ENCODE results near the gene TRIM7. TPM values are rescaled to one million over a fixed set of nuclear protein-coding genes. Genes with fewer than 3 reads are reported as not detected.
A peak's percentile ranks its signal among the peaks of the same experiment; 100 is the strongest.

Gene TRIM7
- total RNA-seq, 1 donor from 2014 or later = not detected

DNA sequence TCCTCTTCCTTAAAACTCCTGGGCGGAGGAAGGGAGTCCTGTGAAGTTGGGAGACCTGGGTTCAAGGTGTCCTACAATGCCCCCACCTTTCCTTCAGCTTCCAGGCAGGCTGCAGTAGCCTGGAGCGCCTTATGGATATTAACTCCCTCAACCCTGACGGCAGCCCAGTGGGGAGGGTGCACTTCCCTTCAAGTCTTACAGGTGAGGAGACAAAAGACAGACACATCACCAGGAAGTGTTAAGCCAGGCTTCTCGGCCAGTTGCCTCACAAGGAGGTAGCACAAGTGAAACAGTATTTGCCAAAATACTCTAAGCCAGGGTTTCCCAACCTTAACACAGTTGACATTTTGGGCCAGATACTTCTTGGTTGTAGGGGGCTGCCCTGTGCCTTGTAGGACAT lies 4.2 kb downstream of the TRIM7 start:
- Mint-ChIP-seq H3K36me3 (ENCODE audit: low read depth) (peaks cover 2% of the 10 kb centered on the region), H3K4me3 (no peak overlapping the region), H3K27me3 (ENCODE audit: low read depth) (peaks cover 80% of the 10 kb centered on the region), H3K4me1 (peaks cover 5% of the 10 kb centered on the region), H3K27ac (ENCODE audit: unreplicated experiment) (no peak overlapping the region), H3K9me3 (no peaks in the 10 kb centered on the region)
- DNase-seq (ENCODE audit: low read depth, low spot score) = no peak
- no peak for TF ChIP-seq CTCF (conservative IDR thresholded peaks at IDR 0.05)

DNA sequence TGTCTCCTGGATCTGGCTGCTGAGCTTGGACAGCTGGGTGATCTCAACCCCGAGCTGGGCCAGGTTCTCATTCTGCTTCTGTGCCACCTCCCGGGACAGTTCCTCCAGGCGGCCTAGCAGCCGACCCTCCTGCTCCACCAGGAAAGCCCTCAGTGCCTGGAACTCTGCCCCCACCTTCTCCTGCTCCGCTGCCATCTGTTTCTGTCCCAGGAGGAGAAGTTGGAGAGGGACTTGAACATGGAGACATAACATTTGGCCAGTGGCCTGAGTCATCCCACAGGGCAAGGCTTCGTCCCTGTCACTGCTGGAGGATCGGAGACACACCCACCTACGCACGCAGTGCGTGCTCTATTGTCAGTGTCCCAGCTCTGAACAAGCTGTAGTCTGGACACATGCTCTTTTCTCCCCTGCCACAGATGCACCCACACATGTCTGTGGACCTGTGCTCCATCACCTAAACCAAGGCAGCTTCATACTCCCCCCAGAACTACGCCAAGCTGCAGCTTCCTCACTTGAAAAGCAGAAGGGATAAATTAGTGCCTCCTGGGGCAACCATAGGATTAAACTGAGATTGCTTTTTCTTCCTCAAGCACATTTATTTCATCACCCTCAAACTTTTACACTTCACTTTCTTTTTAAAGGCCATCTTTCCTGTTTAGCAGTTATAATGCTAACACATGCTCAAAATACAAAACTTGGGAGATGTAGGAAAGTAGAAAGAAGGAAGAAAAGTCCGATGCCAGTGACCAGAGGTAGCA lies 4.9 kb downstream of the TRIM7 start:
- no peak for TF ChIP-seq CTCF (conservative IDR thresholded peaks at IDR 0.05)
- Mint-ChIP-seq H3K27me3 (ENCODE audit: low read depth) (peaks cover 74% of the 10 kb centered on the region), H3K27ac (ENCODE audit: unreplicated experiment) (no peak overlapping the region), H3K36me3 (ENCODE audit: low read depth) (no peaks in the 10 kb centered on the region), H3K9me3 (no peaks in the 10 kb centered on the region), H3K4me1 (no peaks in the 10 kb centered on the region), H3K4me3 (peak overlapping the region; percentile 25)
- no peak for DNase-seq (ENCODE audit: low read depth, low spot score)

DNA sequence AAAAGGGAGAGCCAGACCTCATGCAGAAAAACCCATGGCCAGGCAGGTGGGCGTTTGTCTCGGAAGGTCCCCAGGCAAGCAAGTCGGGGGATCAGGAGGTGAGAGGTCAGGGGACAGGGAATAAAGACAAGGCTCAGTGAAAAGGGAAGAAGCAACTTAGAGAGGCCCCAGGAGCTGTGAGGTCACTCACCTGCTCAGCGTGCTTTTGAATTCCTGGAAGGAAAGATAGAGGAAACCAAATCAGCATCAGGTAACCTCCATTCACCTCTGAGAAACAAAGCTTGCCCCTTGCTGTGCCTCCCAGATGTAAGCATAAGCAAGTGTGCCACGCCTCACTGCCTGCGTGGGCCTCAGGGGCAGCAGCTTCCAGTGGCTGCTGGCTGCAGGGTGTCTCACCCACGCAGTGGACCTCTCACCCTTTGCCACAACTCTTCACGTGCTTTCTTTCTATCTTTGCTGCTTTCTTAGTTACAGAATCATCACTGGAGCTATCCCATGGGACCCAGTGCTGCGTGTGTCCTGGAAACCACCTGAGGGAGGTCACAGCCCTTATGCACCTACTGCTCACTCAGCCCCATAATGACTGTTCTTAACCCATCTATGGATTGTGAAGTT lies 6.0 kb downstream of the TRIM7 start:
- no peak for DNase-seq (ENCODE audit: low read depth, low spot score)
- peaks cover 67% of the 10 kb centered on the region for H3K27me3 Mint-ChIP-seq (ENCODE audit: low read depth)

GRCh38 chr5:181198106-181198685 lies 6.8 kb downstream of the TRIM7 start:
- no peak for DNase-seq (ENCODE audit: low read depth, low spot score)
- H3K27me3 Mint-ChIP-seq (ENCODE audit: low read depth) = peaks cover 64% of the 10 kb centered on the region
- H3K27ac Mint-ChIP-seq (ENCODE audit: unreplicated experiment) = no peak overlapping the region
- H3K36me3 Mint-ChIP-seq (ENCODE audit: low read depth) = no peaks in the 10 kb centered on the region
- H3K4me3 Mint-ChIP-seq = no peak overlapping the region
- H3K9me3 Mint-ChIP-seq = no peaks in the 10 kb centered on the region
- H3K4me1 Mint-ChIP-seq = no peaks in the 10 kb centered on the region
- TF ChIP-seq CTCF (conservative IDR thresholded peaks at IDR 0.05) = no peak

More for the DNA sequence above, 6.0 kb downstream of the TRIM7 start:
- H3K36me3 Mint-ChIP-seq (ENCODE audit: low read depth) = no peaks in the 10 kb centered on the region
- H3K27ac Mint-ChIP-seq (ENCODE audit: unreplicated experiment) = no peak overlapping the region
- no peaks in the 10 kb centered on the region for H3K4me1 Mint-ChIP-seq
- H3K4me3 Mint-ChIP-seq = peak overlapping the region; percentile 4
- no peak for TF ChIP-seq CTCF (conservative IDR thresholded peaks at IDR 0.05)
- H3K9me3 Mint-ChIP-seq = no peaks in the 10 kb centered on the region

DNA sequence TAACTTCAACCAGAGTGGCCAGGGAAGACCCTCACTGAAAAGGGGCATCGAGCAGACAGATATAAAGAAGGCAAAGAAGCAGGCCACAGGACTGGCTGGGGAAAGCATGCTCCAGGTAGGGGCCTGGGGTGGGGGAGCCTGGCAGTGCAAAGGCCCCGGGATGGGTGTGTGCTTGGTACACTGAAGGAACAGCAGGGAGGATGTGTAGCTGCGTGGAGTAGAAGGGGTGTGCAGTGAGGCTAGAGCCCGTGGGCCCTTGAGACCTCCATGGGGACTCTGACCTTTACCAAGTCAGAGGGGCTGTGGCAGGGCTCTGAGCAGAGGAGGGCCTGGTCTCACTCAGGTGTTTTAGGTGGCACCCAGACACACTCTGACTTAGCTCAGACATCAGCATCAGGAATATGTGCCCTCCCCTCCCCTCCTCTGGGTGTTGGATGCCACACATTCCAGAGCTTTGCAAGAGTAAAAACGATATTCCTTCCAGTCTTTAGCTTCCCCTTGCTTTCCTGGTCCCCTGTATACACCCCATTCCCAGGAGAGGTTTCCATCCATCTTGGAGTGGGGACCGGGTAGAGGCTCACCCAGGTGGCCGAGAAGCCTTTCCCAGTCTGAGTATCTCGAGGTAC lies 7.6 kb downstream of the TRIM7 start:
- H3K9me3 Mint-ChIP-seq = no peaks in the 10 kb centered on the region
- H3K4me1 Mint-ChIP-seq = peaks cover 6% of the 10 kb centered on the region
- DNase-seq (ENCODE audit: low read depth, low spot score) = no peak
- no peaks in the 10 kb centered on the region for H3K36me3 Mint-ChIP-seq (ENCODE audit: low read depth)
- peaks cover 64% of the 10 kb centered on the region for H3K27me3 Mint-ChIP-seq (ENCODE audit: low read depth)
- TF ChIP-seq CTCF (conservative IDR thresholded peaks at IDR 0.05) = no peak
- H3K27ac Mint-ChIP-seq (ENCODE audit: unreplicated experiment) = no peak overlapping the region
- H3K4me3 Mint-ChIP-seq = no peak overlapping the region
